ENCODE data around the gene KCNH4.
"Not testable (repeated sequence)": the region's sequence is repeated elsewhere in the genome, so short reads cannot be mapped to it uniquely, and the experiment has no call there.

The KCNH4 gene

GRCh38 chr17:42178817-42179216, 2.1 kb downstream of the KCNH4 start:
- DNase-seq (ENCODE audit: low read depth in 3 of 3), result no peak

- no peak for DNase-seq (ENCODE audit: low read depth in 3 of 3)
Observed at GRCh38 chr17:42177684-42178083, 3.3 kb downstream of the KCNH4 start.

- no peak for DNase-seq (ENCODE audit: low read depth in 3 of 3)
Observed at GRCh38 chr17:42174126-42174783, 6.7 kb downstream of the KCNH4 start.

GRCh38 chr17:42171831-42172230, 9.1 kb downstream of the KCNH4 start:
- no peak for DNase-seq (ENCODE audit: low read depth in 3 of 3)

- DNase-seq (ENCODE audit: low read depth in 3 of 3), result no peak
Observed at GRCh38 chr17:42169351-42169750, 11.6 kb downstream of the KCNH4 start.

- no peak for DNase-seq (ENCODE audit: low read depth in 3 of 3)
Observed at GRCh38 chr17:42167807-42168206, 13.1 kb downstream of the KCNH4 start.

GRCh38 chr17:42166196-42166763, 14.7 kb downstream of the KCNH4 start:
- DNase-seq (ENCODE audit: low read depth in 3 of 3), result no peak

GRCh38 chr17:42165751-42166150, 15.2 kb downstream of the KCNH4 start:
- no peak for DNase-seq (ENCODE audit: low read depth in 3 of 3)

GRCh38 chr17:42163696-42164407, 17.1 kb downstream of the KCNH4 start:
- no peak for DNase-seq (ENCODE audit: low read depth in 3 of 3)

GRCh38 chr17:42163113-42163512, 17.8 kb downstream of the KCNH4 start:
- DNase-seq (ENCODE audit: low read depth in 3 of 3), result peak; percentile 33 to 58 (median 39)

- no peak for DNase-seq (ENCODE audit: low read depth in 3 of 3)
Observed at GRCh38 chr17:42160531-42160910, 20.4 kb downstream of the KCNH4 start.

GRCh38 chr17:42159796-42160530, 21.0 kb downstream of the KCNH4 start:
- no peak for DNase-seq (ENCODE audit: low read depth in 3 of 3)

- no peak for DNase-seq (ENCODE audit: low read depth in 3 of 3)
Observed at GRCh38 chr17:42155614-42156045, 25.3 kb downstream of the KCNH4 start.

GRCh38 chr17:42153919-42154742, 26.8 kb downstream of the KCNH4 start:
- no peak for DNase-seq (ENCODE audit: low read depth in 3 of 3)

- DNase-seq (ENCODE audit: low read depth in 3 of 3), result no peak
Observed at GRCh38 chr17:42146911-42147607, 33.9 kb downstream of the KCNH4 start.

GRCh38 chr17:42143138-42143537, 37.8 kb downstream of the KCNH4 start:
- DNase-seq (ENCODE audit: low read depth in 3 of 3), result not testable (repeated sequence)

GRCh38 chr17:42142371-42142896, 38.5 kb downstream of the KCNH4 start:
- DNase-seq (ENCODE audit: low read depth in 3 of 3), result no peak

- no peak for DNase-seq (ENCODE audit: low read depth in 3 of 3)
Observed at GRCh38 chr17:42141382-42141781, 39.6 kb downstream of the KCNH4 start.

- DNase-seq (ENCODE audit: low read depth in 3 of 3), result not testable (repeated sequence)
Observed at GRCh38 chr17:42140690-42141089, 40.3 kb downstream of the KCNH4 start.

- DNase-seq (ENCODE audit: low read depth in 3 of 3), result no peak
Observed at GRCh38 chr17:42138749-42139492, 42.0 kb downstream of the KCNH4 start.
